Medulla oblongata (tissue), 1 donor: Measurements from ENCODE around the gene ZNF333.
"Not testable (repeated sequence)": the region's sequence is repeated elsewhere in the genome, so short reads cannot be mapped to it uniquely, and the experiment has no call there.

Experiments
- DNase-seq: peaks from one replicate; pipeline ENCODE4 v3.0.0-alpha.2; 2015; ENCODE audit errors: extremely low spot score

ZNF333 gene

DNA sequence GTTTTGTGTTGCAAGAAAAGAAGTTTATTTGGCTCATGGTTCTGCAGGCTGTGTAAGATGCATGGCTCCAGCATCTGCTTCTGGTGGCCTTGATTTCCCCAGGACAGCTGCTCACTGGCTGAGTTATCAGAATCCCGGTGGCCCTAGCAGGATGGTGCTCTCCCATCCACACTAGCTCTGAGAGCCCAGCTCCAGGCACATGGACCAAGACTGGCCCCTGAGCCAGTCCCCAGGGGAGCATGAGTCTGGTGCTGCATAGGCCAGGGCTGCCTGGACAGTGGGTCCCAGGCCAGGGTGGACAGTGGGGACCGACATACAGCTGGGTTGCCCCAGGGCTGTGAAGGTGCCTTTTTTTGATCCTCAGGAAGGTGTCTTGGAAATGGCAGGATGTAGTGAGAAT, 78.2 kb downstream of the ZNF333 start:
- DNase-seq, result no peak

DNA sequence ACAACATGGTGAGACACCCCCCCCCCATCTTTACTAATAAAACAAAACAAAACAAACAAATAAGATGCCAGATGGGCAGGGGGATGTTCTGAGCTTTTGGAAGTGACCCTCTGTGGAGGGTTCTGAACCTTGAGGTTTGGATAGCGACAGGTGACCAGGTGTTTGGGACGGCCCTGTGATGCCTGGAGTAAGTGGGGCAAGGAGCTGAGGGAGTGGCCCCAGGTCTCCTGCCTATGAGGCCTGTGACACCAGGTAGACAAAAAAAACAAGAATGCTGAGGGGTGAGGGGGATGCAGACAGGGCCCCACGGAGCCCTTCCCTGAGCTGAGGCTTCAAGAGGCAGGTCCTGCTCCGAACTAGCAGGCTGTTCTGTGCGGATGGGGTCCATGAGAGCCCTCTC, 79.4 kb downstream of the ZNF333 start:
- DNase-seq, result no peak

DNA sequence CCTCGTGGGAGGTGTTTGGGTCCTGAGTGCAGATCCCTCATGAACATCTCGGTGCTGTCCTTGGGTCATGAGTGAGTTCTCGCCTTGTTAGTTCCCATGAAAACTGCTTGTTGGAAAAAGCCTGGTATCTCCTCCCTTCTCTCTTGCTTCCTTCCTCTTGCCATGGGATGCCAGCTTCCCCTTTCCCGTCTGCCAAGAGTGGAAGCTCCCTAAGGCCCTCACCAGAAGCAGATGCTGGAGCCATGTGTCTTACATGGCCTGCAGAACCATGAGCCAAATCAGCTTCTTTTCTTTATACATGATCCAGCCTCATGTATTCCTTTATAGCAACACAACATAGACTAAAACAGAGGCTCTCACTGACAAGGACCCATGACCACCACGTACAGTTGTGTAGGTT, 80.3 kb downstream of the ZNF333 start:
- DNase-seq, result no peak

DNA sequence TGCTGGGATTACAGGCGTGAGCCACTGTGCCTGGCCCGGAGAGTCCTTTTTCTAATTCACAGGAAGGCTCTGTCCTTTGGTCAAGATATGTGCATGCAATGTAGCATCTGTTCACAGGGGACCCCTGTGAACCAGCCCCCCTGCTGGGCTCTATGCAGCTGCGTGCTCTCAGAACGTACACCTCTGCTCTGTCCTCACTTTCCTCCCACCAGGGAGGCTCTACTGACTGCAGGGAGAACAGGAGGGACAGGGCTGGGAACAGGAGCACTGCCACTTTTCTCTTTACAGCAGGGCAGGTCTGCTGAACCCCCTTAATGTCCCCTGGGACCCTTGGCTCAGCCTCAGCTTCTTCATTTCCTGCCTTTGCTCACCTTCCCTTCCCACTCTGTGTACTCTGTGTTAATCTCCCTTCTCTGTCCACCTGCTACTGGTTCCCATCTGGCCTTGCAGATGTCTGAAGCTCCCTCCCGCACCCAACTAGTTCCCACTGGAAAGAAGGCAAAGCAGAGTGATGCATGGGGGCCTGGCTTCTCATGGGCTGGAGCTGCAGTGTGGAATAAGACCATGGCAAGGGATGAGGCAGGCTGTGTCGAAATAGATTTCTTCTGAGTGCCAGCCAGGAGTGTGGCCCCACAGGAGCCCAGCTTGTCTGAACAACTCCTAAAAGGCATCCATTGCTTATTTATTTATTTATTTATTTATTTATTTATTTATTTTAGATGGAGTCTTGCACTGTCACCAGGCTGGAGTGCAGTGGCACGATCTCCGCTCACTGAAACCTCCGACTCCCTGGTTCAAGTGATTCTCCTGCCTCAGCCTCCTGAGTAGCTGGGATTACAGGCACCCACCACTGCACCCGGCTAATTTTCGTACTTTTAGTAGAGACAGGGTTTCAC, 81.3 kb downstream of the ZNF333 start:
- no peak for DNase-seq

DNA sequence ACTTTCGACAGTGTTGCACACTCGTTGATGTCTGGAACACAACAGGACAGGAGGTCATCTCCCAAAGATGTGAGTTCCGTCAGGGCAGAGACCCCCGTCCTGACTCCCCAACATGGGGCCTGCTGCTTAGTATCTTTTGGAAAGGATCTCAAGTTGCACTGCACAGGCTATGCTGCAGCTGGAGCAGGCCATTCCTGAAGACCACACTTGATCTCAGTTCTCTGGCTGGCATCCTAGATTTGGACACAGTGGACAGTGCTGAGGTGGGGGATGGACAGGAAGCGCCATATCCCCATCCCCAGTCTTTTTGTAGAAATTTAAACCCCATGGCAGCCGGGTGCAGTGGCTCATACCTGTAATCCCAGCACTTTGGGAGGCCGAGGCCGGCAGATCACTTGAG, 82.6 kb downstream of the ZNF333 start:
- no peak for DNase-seq

DNA sequence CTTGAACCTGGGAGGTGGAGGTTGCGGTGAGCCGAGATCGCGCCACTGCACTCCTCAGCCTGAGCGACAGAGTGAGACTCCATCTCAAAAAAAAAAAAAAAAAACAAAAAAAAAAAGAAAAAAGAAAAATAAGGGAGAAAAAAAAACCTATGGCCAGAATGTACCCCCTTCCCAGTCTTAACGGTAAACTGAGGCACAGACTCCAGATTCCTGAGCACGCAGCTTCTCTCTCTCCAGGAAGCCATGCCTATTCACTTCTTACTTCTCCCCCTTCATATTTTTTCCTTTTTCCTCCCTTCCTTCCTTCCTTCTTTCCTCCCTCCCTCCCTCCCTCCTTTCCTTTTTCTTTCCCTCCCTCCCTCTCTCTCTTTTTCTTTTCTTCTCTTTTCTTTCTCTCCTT, 83.1 kb downstream of the ZNF333 start:
- DNase-seq, result no peak

DNA sequence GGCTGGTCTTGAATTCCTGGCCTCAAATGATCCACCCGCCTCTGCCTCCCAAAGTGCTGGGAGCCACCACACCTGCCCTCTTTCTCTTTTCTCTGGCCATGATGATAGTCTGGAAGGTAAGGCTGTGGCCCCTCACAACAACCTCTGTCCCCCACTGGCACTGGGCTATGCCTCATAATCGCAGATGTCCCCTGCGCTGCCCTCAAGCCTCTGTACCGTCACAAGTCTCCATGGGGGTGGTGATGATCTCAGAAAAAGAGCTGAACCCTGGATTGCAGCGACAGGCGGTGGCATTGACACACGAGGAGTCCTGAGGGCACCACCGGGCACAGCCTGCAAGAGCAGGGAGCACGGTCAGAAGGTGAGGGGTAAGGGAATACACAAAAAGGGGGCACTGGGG, 83.9 kb downstream of the ZNF333 start:
- not testable (repeated sequence) for DNase-seq

DNA sequence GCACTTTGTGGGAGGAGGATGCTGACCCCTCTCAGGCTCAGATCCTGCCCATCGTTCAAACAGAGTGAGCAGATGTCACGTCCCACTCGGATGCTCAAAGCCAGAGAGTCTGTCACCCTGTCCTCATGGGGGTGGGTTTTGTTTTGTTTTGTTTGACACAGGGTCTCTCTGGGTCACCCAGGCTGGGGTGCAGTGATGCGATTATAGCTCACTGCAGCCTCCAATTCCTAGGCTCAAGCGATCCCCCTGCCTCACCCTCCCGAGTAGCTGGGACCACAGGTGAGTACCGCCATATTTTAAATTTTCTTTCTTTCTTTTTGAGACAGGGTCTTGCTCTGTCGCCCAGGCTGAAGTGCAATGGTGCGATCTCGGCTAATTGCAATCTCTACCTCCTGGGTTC, 84.5 kb downstream of the ZNF333 start:
- no peak for DNase-seq

DNA sequence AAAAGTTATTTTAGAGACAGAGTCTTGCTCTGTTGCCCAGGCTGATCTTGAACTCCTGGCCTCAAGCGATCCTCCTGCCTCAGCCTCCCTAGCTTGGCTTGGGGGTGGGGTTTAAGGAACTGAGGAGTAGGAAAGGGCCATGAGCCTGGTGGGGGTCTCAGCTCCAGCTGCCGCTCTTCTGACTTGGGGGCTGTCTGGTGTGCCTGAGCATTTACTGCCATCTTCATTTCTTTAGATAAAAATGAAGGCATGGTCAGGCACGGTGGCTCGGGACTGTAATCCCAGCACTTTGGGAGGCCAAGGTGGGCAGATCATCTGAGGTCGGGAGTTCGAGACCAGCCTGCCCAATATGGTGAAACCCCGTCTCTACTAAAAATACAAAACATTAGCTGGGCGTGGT, 85.5 kb downstream of the ZNF333 start:
- not testable (repeated sequence) for DNase-seq

DNA sequence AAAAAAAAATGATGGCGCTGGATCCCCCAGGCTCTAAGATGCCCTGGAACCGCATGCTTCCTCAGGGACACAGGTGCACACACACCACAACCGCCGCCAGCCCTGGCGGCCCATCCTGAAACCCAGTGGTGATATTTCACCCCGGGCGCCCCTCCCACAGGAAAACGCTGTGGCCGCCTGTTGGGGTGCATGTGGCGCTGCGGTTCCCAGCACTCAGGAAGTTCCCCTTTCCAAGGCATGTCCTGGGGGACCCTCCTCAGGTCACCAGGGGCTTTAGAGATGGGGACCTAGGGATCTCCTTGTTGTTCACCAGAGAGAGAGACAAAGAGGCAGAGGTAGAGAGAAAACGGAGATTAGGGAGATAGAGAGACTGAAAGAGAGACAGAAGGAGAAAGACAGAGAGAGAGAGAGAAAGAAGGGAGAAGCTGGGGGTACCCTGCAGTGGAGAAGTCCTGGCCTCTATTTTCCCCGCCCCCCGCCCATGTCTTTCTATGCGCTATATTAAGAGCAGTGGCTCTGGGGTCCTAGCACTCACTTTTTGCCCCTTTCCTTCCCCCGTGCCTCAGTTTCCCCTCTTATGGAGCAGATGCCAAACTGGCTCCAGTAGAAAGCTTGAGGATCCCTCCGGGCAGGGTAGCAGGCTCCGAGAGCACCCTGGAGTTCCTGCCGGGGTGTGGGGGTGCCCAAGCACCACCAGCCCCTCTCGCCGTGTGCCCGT, 86.2 kb downstream of the ZNF333 start:
- DNase-seq, result peak; percentile 28

DNA sequence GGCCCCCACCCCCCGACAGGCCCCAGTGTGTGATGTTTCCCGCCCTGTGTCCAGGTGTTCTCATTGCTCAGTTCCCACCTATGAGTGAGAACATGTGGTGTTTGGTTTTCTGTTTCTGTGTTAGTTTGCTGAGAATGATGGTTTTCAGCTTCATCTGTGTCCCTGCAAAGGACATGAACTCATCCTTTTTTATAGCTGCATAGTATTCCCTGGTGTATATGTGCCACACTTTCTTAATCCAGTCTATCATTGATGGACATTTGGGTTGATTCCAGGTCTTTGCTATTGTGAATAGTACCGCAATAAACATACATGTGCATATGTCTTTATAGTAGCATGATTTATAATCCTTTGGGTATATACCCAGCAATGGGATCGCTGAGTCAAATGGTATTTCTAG, 87.8 kb downstream of the ZNF333 start:
- DNase-seq, result not testable (repeated sequence)

DNA sequence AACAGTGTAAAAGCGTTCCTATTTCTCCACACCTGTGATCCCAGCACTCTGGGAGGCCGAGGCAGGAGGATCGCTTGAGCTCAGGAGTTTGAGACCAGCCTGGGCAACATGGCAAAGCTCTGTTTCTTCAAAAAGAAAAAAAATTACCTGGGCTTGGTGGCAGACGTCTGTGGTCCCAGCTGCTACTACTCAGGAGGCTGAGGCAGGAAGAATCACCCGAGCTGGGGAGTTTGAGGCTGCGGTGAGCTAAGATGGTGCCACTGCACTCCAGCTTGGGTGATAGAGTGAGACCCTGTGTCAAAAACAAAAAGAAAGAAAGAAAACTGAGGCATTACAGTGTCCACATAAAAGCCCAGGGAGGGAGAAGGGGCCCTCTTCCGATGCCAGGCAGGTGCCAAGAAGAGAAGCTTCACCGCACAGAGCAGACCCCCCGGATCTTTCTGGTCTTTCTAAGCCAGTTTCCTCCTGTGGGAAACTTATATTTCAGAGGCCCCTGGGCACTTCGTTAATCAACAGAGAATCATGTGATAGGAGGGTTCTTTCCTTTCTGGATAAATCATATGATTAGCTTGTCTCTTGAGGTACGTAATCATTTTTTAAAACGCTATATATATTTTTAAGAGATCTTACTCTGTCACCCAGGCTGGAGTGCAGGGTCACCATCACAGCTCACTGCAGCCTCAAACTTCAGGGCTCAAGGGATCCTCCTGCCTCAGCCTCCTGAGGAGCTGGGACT, 88.4 kb downstream of the ZNF333 start, which contains the start of gene ADGRE2:
Gene ADGRE2 (minus strand): TSS at position 451 of the 736 bp plus-strand sequence. CDS start 1,804 bp downstream, outside the sequence.
- DNase-seq, result not testable (repeated sequence)

DNA sequence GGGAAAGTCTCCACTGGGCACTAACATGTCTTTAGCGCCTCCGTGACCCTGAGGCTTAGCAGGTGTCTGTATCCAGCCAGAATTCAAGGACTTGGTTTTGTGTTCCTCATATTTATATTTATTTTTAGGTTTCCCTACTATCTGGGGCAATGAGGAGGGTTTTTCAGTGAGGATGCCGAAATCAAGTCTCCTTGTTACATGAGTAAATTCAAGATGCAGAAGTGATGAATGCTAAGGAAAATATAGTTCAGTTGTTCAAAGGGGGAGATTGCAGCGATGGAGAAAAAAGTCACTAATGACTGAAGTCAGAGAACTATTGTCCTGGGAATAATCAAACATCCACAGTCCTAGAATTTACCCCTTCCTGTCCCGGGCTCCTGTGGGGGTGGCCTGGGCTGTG, 89.3 kb downstream of the ZNF333 start:
- no peak for DNase-seq

DNA sequence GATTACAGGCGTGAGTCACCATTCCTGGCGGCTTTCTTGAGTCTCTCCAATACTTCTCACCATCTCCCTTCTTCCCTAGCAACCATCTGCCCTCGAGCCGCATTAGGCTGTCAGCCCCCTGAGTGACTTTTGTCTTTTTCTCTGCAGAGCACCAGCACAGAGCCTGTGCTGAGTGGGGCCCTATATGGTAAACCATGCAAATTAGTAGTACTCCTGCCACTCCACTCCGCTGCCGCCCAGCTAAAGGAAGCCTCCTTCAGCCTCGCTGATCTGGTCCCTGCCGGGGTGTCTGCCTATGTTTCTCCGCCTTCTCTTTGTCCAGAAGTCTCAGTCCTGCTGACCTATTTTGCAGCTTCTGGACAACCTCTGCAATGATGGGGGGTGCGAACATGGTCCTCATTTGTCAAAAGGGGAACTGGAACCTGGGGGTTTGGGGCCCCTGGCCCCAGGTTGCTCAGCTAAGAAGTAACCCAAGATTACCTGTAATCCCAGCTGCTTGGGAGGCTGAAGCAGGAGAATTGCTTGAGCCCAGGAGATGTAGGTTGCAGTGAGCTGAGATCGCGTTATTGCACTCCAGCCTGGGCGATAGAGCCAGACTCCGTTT, 90.9 kb downstream of the ZNF333 start:
- DNase-seq, result not testable (repeated sequence)

DNA sequence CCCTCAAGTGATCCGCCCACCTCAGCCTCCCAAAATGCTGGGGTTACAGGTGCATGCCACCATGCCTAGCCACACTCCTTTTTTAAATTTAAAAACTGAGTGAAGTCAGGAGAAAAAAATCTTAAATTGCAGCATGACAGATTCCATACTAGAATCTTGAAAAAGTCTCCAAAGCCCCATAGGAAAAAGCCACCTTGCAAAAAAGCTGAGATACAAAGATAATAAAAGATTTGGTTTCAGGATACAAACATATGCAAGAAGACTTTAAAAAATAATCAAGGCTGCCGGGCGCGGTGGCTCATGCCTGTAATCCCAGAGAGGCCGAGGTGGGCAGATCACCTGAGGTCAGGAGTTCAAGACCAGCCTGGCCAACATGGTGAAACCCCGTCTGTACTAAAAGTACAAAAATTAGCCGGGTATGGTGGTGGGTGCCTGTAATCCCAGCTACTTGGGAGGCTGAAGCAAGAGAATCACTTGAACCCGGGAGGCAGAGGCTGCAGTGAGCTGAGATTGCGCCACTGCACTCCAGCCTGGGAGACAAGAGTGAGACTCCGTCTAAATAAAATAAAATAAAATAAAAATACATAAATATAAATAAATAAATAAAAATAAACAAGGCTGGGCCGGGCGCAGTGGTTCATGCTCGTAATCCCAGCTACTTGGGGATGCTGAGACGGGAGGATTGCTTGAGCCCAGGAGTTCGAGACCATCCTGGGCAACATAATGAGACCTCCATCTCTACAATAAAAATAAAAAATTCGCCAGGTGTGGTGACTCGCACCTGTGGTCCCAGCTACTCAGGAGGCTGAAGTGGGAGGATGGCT, 92.1 kb downstream of the ZNF333 start:
- not testable (repeated sequence) for DNase-seq

DNA sequence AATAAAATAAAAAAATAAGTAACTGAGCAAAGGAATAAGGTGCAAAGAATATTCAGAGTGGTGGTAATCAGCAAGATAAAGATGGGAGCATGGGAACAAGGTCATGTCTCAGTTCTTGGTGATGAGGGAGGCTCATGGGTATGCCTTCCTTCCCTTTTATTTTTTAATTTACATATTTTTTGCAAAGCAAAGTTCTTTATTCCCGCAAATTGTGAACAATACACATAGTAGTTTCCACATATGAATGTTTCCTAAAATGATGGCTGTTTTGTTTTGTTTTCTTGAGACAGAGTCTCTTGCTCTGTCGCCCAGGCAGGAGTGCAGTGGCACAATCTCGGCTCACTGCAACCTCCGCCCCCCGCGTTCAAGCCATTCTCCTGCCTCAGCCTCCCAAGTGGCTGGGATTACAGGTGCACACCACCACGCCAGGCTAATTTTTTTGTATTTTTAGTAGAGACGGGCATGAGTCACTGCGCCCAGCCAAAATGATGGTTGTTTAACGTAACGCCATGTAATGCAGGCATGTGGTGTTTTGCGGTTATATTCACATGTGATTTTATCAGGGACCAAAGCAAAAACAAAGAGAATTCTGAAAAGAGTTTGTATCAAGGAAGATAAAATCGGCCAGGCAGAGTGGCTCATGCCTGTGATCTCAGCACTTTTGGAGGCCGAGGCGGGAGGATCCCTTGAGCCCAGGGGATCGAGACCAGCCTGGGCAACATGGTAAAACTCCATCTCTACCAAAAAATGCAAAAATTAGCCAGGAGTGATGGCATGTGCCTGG, 93.0 kb downstream of the ZNF333 start:
- DNase-seq, result no peak
